ENCODE data around the gene SPDYE6. TPM values are rescaled to one million over a fixed set of nuclear protein-coding genes. Genes with fewer than 3 reads are reported as not detected.
"Not testable (repeated sequence)": the region's sequence is repeated elsewhere in the genome, so short reads cannot be mapped to it uniquely, and the experiment has no call there.

Gene SPDYE6
- total RNA-seq, 4 donors from 2014 or later: not detected

- WGBS, 2 donors: 34 to 38% methylated on average over 8 of the region's 8 CpGs
- H3K4me3 ChIP-seq (replicated peaks in 1 of 3); H3K9me3 ChIP-seq; intact Hi-C loops (cut with DNase I); H3K27me3 ChIP-seq; H3K36me3 ChIP-seq: not testable (repeated sequence)
- Histone ChIP-seq H3K4me1 (peaks cover 18 to 22% of the 10 kb centered on the region in 2 donors), H3K27ac (peak overlapping the region; percentile 87 to 99 (median 98))
- peak; percentile 72 to 77 for DNase-seq
- TF ChIP-seq POLR2A (IDR thresholded peaks at IDR 0.05): peak in 1 of 2 donors; percentile 41
These were observed 25.4 kb downstream of the SPDYE6 start for GRCh38 chr7:102330666-102331460.

- H3K27me3 ChIP-seq; H3K36me3 ChIP-seq; H3K4me3 ChIP-seq (replicated peaks in 1 of 3); H3K9me3 ChIP-seq; DNase-seq; intact Hi-C loops (cut with DNase I): not testable (repeated sequence)
- WGBS, 2 donors: 69 to 85% methylated on average over 9 of the region's 9 CpGs
- peak overlapping the region in 1 of 3 donors; percentile 98 for H3K27ac ChIP-seq
- peaks cover 18 to 22% of the 10 kb centered on the region in 2 donors for H3K4me1 ChIP-seq
These were observed 26.9 kb downstream of the SPDYE6 start for GRCh38 chr7:102329366-102329765.

GRCh38 chr7:102328863-102329262 is 27.4 kb downstream of the SPDYE6 start:
- H3K27ac ChIP-seq; H3K36me3 ChIP-seq; intact Hi-C loops (cut with DNase I); H3K27me3 ChIP-seq; H3K9me3 ChIP-seq; H3K4me3 ChIP-seq (replicated peaks in 1 of 3); DNase-seq: not testable (repeated sequence)
- H3K4me1 ChIP-seq: peaks cover 18 to 22% of the 10 kb centered on the region in 2 donors
- 49 to 72% methylated on average over 4 to 5 of the region's 5 CpGs for WGBS, 2 donors

GRCh38 chr7:102327183-102327582 is 29.1 kb downstream of the SPDYE6 start:
- not testable (repeated sequence) for DNase-seq

GRCh38 chr7:102326157-102326889 is 29.9 kb downstream of the SPDYE6 start:
- no peak for DNase-seq
- H3K27me3 ChIP-seq: no peaks in the 10 kb centered on the region
- no peaks in the 10 kb centered on the region for H3K9me3 ChIP-seq
- no peak overlapping the region for H3K27ac ChIP-seq
- no peak overlapping the region for H3K4me3 ChIP-seq (replicated peaks in 1 of 3)
- TF ChIP-seq CTCF (IDR thresholded peaks at IDR 0.05) (no peak), POLR2A (IDR thresholded peaks at IDR 0.05) (no peak)
- no peaks in the 10 kb centered on the region for H3K36me3 ChIP-seq
- 94 to 95% methylated on average over 11 of the region's 11 CpGs for WGBS, 2 donors
- intact Hi-C loops (cut with DNase I): no loop called here
- peaks cover 10 to 14% of the 10 kb centered on the region in 2 donors for H3K4me1 ChIP-seq

More at GRCh38 chr7:102327183-102327582, 29.1 kb downstream of the SPDYE6 start:
- WGBS, 2 donors: 80 to 82% methylated on average over 6 of the region's 6 CpGs
- Histone ChIP-seq H3K27ac (peak overlapping the region in 1 of 3 donors; percentile 28), H3K4me1 (peaks cover 16 to 19% of the 10 kb centered on the region in 2 donors)
- H3K4me3 ChIP-seq (replicated peaks in 1 of 3); H3K9me3 ChIP-seq; H3K36me3 ChIP-seq; H3K27me3 ChIP-seq; intact Hi-C loops (cut with DNase I): not testable (repeated sequence)

- H3K36me3 ChIP-seq; H3K9me3 ChIP-seq; H3K27ac ChIP-seq; intact Hi-C loops (cut with DNase I); H3K27me3 ChIP-seq; DNase-seq; H3K4me1 ChIP-seq; H3K4me3 ChIP-seq (replicated peaks in 1 of 3): not testable (repeated sequence)
- 89 to 93% methylated on average over 11 of the region's 11 CpGs for WGBS, 2 donors
These were observed 31.1 kb downstream of the SPDYE6 start for GRCh38 chr7:102325106-102325505.

GRCh38 chr7:102323914-102324195 is 32.4 kb downstream of the SPDYE6 start:
- Histone ChIP-seq H3K27ac (no peak overlapping the region), H3K9me3 (no peaks in the 10 kb centered on the region), H3K4me3 (replicated peaks in 1 of 3) (no peak overlapping the region), H3K4me1 (peaks cover 0 to 11% of the 10 kb centered on the region in 2 donors), H3K27me3 (no peaks in the 10 kb centered on the region), H3K36me3 (no peaks in the 10 kb centered on the region)
- TF ChIP-seq CTCF (IDR thresholded peaks at IDR 0.05) (no peak), POLR2A (IDR thresholded peaks at IDR 0.05) (no peak)
- 78 to 90% methylated on average over 4 to 5 of the region's 5 CpGs for WGBS, 2 donors
- no peak for DNase-seq
- intact Hi-C loops (cut with DNase I): no loop called here

Data from thyroid gland (tissue), 4 donors.